ENCODE data around the gene MPL.

GRCh38 chr1:43307458-43308158 is 30.0 kb upstream of the MPL start:
- TF ChIP-seq EZH2 (conservative IDR thresholded peaks at IDR 0.05; ENCODE audit: low read depth, low read length) (no peak), POLR2AphosphoS5 (IDR thresholded peaks at IDR 0.05; ENCODE audit: low read depth, low read length) (no peak), ZNF446 (CRISPR knock-in tag; IDR thresholded peaks at IDR 0.05) (no peak), POLR2A (IDR thresholded peaks at IDR 0.05; ENCODE audit: insufficient read depth in 1 of 2, low read depth in 2 of 2, low read length in 2 of 2) (no peak), MXI1 (IDR thresholded peaks at IDR 0.05; ENCODE audit: borderline replicate concordance, low read depth, low read length) (no peak), BHLHE40 (IDR thresholded peaks at IDR 0.05; ENCODE audit: low read length) (no peak), GABPA (IDR thresholded peaks at IDR 0.05; ENCODE audit: low read depth, low read length) (no peak), GABPA (CRISPR knock-in tag; IDR thresholded peaks at IDR 0.05; ENCODE audit: low read depth) (no peak), SP4 (CRISPR knock-in tag; IDR thresholded peaks at IDR 0.05) (no peak), ZNF317 (CRISPR knock-in tag; IDR thresholded peaks at IDR 0.05) (no peak), USF2 (IDR thresholded peaks at IDR 0.05; ENCODE audit: low read depth, low read length) (no peak), USF2 (CRISPR knock-in tag; IDR thresholded peaks at IDR 0.05; ENCODE audit: borderline replicate concordance) (no peak), ZBTB1 (CRISPR knock-in tag; IDR thresholded peaks at IDR 0.05; ENCODE audit: borderline replicate concordance) (no peak), MZF1 (CRISPR knock-in tag; IDR thresholded peaks at IDR 0.05; ENCODE audit: borderline replicate concordance) (no peak), CTCF (CRISPR knock-in tag; IDR thresholded peaks at IDR 0.05) (no peak)
- TF ChIP-seq, protein P1, sequence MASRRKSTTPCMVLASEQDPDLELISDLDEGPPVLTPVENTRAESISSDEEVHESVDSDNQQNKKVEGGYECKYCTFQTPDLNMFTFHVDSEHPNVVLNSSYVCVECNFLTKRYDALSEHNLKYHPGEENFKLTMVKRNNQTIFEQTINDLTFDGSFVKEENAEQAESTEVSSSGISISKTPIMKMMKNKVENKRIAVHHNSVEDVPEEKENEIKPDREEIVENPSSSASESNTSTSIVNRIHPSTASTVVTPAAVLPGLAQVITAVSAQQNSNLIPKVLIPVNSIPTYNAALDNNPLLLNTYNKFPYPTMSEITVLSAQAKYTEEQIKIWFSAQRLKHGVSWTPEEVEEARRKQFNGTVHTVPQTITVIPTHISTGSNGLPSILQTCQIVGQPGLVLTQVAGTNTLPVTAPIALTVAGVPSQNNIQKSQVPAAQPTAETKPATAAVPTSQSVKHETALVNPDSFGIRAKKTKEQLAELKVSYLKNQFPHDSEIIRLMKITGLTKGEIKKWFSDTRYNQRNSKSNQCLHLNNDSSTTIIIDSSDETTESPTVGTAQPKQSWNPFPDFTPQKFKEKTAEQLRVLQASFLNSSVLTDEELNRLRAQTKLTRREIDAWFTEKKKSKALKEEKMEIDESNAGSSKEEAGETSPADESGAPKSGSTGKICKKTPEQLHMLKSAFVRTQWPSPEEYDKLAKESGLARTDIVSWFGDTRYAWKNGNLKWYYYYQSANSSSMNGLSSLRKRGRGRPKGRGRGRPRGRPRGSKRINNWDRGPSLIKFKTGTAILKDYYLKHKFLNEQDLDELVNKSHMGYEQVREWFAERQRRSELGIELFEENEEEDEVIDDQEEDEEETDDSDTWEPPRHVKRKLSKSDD (CRISPR knock-in tag; IDR thresholded peaks at IDR 0.05; ENCODE audit: low read depth) = no peak

Data from HepG2 (cell line).